ENCODE data around the gene HLA-DRB5.
"Not testable (repeated sequence)": the region's sequence is repeated elsewhere in the genome, so short reads cannot be mapped to it uniquely, and the experiment has no call there.

The HLA-DRB5 gene

DNA sequence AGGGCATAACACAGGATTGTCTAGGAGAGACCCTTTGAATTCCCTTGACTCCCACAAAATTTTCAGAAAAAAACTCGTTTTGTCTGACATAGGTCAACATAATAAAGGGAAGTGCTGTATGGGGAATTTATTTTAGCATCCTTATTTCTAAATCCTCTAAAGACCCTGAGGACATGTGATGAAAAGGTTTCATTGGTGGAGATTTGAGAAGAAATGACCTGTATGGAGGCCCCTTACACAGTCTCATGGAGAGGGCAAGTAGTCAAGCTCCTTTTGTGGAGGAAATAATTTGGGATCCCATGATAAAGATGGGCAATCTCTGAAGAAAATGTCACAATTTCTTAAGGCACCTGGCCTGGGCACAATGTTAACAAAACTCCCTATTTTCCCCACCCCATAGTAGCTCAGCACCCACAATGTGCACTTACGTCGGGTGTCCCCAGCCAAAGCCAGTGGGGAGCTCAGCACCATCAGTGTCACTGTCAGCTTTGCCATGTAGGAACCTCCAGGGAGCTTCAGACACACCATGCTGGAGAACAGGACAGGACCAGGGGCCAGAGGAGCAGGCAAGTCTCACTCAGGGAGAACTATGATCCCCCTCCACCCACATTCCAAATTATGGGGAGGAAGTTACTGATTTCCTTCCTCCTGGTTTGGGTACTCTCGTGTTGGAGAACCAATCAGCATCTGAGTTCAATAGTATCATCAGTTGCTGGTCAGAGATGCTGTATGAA lies at the start of gene HLA-DRB5:
Gene HLA-DRB5, minus strand, starts transcription at position 591 of the 734 bp plus-strand sequence. Its CDS starts 63 bp downstream, at position 528.
- DNase-seq (ENCODE audit: low read depth in 1 of 2, low spot score in 1 of 2): no peak

DNA sequence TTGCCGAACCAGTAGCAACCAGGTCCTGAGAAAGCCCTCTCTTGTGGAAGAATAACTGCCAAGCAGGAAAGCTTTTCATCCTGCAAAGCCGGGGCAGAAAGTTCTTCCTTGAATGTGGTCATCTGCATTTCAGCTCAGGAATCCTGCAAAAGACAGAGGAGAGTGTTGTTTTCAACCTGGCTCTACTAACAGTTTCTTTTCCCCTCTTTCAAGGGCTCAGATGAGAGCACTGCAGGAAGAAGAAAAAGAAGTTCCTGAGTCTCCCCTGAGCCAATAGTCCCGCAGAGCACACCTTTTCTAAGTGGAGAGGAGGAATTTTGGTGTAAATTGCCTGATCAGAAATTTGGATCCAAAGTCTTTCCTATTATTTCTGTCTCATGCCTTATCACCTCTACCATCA lies 48.9 kb upstream of the HLA-DRB5 start:
- no peak for DNase-seq (ENCODE audit: low read depth in 1 of 2, low spot score in 1 of 2)

DNA sequence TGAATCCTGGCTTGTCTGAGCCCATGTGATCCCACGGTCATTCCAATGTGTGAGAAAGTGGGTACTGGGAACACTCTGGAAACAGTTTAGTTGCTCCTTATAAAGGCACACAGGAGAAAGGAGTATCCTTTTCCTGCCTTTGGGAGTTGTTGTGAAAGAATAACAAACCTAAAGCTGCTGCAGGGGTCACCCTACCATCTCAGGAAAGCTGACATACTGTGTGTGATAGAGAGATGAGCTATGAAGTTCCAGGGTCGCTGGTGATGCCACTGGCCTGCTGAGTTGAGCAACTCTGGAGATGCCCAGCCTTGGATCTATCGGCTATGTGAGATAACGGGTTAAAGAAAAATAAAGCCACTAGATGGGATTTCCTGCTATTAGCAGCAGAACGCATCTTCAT lies 47.4 kb upstream of the HLA-DRB5 start:
- DNase-seq (ENCODE audit: low read depth in 1 of 2, low spot score in 1 of 2): not testable (repeated sequence)

GRCh38 chr6:32576250-32576649 lies 46.2 kb upstream of the HLA-DRB5 start:
- DNase-seq (ENCODE audit: low read depth in 1 of 2, low spot score in 1 of 2): no peak

DNA sequence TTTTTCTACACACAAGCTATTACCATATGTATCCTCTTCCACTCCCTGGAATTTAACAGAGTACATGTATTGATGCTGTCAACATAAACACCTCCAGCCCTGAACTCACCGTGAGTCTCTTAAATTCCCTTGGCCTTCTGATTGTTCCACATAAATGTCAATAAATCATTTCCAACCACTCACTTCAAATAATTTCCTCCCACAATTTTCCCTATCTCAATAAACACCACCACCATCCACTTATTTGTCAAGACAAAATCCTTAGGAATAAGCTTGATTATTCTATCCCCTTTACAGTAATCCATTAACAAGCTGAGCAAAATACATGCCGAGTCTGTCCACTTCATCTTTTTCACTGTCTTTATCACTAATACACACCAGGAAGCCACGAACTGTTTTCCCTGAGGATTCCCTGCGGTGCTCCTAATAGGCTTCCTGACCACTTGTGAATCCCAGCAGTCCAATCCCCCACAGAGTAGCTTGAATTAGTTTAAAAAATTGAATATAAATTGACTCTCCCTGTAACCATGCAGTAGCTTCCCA lies 40.3 kb upstream of the HLA-DRB5 start:
- DNase-seq (ENCODE audit: low read depth in 1 of 2, low spot score in 1 of 2): no peak

DNA sequence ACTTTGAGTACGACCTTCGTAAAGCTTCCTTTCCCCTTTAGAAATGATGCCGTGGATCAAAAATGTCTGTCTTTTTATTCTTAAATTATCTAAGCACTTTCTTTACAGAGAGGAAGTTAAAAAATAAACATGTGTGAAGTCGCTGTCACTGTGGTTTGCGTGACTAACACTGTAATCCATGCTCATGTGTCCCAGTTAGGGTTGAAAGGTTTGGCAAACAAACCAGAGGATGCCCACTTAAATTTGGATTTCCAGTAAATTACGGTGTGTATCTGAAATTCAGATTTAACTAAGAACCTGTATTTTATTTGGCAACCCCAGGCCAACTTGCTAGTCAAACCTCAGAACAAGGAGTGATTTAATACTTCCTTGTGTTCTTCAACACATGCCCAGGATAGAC lies 38.5 kb upstream of the HLA-DRB5 start:
- DNase-seq (ENCODE audit: low read depth in 1 of 2, low spot score in 1 of 2): no peak

- no peak for DNase-seq (ENCODE audit: low read depth in 1 of 2, low spot score in 1 of 2)
Observed at GRCh38 chr6:32566957-32567356, 36.9 kb upstream of the HLA-DRB5 start.

GRCh38 chr6:32565511-32565910 lies 35.4 kb upstream of the HLA-DRB5 start:
- no peak for DNase-seq (ENCODE audit: low read depth in 1 of 2, low spot score in 1 of 2)

DNA sequence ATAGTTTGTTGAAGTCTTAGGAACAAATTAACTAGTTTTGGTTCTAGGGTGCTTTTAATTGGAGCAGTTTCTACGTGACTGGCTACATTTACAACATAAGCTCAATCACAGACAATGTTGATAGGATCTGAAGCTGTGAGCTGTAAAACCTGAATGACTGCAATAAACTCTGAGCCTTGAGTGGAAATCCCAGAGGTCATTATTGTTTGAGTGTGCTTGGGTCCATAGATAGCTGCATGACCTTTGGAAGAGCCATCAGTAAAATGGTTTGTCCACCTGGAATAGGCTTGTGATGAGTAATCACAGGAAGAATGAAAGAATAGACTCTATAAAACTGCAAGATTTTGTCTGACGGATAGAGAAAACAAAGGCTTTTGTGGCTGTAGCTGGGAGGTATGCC lies 32.9 kb upstream of the HLA-DRB5 start:
- no peak for DNase-seq (ENCODE audit: low read depth in 1 of 2, low spot score in 1 of 2)

DNA sequence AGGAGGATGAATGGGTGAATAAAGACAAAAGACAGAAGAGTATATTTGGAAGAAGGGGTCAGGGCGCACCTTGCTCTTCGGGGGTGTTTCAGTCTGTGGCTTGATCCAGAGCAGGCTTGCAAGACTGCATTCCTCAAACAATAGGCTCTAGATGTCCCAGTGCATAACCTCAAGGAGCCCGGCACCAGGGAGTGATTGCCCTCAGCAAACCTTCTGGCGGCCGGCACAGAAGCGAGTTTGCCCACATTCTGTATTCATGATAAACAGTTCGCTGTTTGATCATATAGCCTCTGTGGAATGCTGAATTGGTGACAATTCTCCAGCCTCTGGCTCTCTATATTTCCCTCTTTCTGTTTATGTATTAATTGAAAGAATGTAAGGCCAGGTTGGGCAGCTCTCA lies 29.7 kb upstream of the HLA-DRB5 start:
- DNase-seq (ENCODE audit: low read depth in 1 of 2, low spot score in 1 of 2): no peak

GRCh38 chr6:32558426-32559057 lies 28.5 kb upstream of the HLA-DRB5 start:
- no peak for DNase-seq (ENCODE audit: low read depth in 1 of 2, low spot score in 1 of 2)

DNA sequence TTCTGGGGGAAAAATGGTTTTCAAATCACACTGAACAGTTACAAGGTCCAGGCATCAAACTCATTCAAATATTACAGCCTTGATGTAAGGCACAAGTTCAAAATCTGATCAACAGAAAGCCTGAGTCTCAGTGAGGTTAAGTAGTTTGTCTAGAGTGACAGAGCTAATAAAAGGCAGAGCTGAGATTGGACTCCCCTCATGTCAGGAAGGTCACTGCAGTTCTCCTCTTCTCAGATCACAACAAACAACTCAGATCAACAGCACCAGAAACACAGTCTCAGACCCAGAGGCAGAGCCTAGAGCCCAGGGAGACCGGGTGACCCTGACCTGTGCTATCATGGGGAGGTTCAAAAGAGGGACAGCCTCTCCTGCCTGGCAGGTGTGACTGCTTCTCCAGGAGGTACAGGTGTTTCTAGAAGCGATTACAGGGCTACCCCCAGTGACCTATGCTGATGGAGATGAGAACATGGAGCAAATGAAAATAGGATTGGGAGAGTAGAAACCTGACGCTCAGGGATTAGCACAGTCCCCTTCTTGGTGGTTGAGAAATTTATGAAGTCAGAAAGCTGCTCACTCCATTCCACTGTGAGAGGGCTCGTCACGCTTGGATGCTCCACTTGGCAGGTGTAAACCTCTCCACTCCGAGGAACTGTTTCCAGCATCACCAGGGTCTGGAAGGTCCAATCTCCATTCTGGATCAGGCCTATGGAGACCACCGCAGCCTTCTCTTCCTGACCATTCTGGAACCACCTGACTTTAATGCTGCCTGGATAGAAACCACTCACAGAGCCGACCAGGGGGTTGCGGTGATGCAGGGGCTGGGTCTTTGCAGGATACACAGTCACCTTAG lies 24.3 kb upstream of the HLA-DRB5 start:
- no peak for DNase-seq (ENCODE audit: low read depth in 1 of 2, low spot score in 1 of 2)

GRCh38 chr6:32553037-32553742 lies 23.1 kb upstream of the HLA-DRB5 start:
- no peak for DNase-seq (ENCODE audit: low read depth in 1 of 2, low spot score in 1 of 2)

DNA sequence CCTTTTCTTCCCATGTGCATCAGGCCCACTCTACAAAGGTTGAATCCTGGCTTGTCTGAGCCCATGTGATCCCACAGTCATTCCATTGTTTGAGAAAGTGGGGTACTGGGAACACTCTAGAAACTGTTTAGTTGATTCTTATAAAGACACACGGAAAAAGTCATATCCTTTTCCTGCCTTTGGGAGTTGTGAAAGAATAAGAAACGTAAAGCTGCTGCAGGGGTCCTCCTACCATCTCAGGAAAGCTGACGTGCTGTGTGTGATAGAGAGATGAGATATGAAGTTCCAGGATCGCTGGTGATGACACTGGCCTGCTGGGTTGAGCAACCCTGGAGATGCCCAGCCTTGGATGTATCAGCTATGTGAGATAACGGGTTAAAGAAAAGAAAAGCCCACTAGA lies 21.3 kb upstream of the HLA-DRB5 start:
- no peak for DNase-seq (ENCODE audit: low read depth in 1 of 2, low spot score in 1 of 2)

- no peak for DNase-seq (ENCODE audit: low read depth in 1 of 2, low spot score in 1 of 2)
Observed at GRCh38 chr6:32539839-32540238, 9.8 kb upstream of the HLA-DRB5 start.

- not testable (repeated sequence) for DNase-seq (ENCODE audit: low read depth in 1 of 2, low spot score in 1 of 2)
Observed at GRCh38 chr6:32530431-32530793, 325 bp upstream of the HLA-DRB5 start.

GRCh38 chr6:32522302-32523047 lies 7.6 kb downstream of the HLA-DRB5 start:
- DNase-seq (ENCODE audit: low read depth in 1 of 2, low spot score in 1 of 2): no peak

DNA sequence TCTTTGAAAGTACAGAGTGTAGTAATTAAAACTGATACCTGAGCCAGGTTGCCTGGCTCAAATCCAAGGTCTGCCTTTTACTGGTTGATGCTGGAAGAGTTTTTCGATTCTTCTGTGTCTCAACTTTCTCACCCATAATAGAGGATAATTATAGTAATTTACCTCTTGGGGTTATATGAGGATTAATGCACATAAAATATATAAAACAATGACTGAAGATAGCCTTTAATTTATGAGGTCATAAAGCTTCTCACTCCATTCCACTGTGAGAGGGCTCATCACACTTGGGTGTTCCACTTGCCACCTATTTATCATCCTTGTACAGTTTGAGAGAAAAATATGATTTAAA lies 10.2 kb downstream of the HLA-DRB5 start:
- DNase-seq (ENCODE audit: low read depth in 1 of 2, low spot score in 1 of 2): no peak

- DNase-seq (ENCODE audit: low read depth in 1 of 2, low spot score in 1 of 2): no peak
Observed at GRCh38 chr6:32519118-32519909, 10.8 kb downstream of the HLA-DRB5 start.

Data from activated T-helper 1 cell treated with anti-CD3 and anti-CD28 coated beads, Interleukin-2, amount 50 U/mL, for 16 hours (primary cell).